ENCODE measurements around the gene MDGA2. TPM values are rescaled to one million over a fixed set of nuclear protein-coding genes. Genes with fewer than 3 reads are reported as not detected.

The MDGA2 gene
- total RNA-seq, 4 donors from 2014 or later = 0.16 TPM; not detected in 3

DNA sequence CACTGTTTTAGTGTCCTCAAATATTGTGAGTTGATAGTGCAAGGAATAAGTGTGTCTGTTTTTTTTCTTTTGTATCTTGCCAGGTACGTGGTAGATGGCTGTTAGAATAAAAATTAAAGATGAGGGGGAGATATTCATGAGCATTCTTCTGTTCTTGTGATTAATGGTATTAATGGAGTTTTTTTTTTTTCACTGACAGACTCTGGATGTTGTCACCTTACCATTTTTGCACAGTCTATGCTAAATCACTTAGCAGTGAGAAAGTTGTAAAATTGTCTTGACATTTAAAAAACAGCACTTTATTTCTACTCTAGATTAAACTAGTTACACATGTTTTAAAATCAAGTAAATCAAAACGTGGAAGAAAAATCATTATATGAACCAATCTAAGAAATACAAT, 204.3 kb downstream of the MDGA2 start:
- no peak for ATAC-seq (ENCODE audit: low FRiP score)
- no peak for DNase-seq (ENCODE audit: low spot score)
- TF ChIP-seq, protein P1, sequence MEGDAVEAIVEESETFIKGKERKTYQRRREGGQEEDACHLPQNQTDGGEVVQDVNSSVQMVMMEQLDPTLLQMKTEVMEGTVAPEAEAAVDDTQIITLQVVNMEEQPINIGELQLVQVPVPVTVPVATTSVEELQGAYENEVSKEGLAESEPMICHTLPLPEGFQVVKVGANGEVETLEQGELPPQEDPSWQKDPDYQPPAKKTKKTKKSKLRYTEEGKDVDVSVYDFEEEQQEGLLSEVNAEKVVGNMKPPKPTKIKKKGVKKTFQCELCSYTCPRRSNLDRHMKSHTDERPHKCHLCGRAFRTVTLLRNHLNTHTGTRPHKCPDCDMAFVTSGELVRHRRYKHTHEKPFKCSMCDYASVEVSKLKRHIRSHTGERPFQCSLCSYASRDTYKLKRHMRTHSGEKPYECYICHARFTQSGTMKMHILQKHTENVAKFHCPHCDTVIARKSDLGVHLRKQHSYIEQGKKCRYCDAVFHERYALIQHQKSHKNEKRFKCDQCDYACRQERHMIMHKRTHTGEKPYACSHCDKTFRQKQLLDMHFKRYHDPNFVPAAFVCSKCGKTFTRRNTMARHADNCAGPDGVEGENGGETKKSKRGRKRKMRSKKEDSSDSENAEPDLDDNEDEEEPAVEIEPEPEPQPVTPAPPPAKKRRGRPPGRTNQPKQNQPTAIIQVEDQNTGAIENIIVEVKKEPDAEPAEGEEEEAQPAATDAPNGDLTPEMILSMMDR (IDR thresholded peaks at IDR 0.05) = no peak

DNA sequence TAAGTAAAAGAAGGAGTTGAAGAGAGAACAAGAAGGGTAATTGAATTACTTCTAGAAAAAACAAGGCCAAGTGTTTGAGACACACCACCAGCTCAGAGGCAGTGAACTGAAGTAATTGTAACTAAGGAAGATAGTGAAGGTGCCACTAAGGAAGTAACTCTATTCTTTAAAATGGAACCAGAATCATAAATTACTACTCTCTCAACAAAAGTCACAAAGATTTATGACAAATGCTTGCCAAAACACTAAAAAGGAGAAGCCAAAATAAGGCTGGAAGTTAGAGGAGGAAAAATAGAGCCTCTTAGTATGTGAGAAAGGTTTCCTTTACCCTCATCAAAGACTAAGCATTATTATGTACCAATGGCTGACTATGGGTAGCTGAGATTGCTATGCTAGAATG, 208.5 kb downstream of the MDGA2 start:
- DNase-seq (ENCODE audit: low spot score) (no peak), ATAC-seq (ENCODE audit: low FRiP score) (no peak)
- TF ChIP-seq, protein P1 (IDR thresholded peaks at IDR 0.05) = no peak

DNA sequence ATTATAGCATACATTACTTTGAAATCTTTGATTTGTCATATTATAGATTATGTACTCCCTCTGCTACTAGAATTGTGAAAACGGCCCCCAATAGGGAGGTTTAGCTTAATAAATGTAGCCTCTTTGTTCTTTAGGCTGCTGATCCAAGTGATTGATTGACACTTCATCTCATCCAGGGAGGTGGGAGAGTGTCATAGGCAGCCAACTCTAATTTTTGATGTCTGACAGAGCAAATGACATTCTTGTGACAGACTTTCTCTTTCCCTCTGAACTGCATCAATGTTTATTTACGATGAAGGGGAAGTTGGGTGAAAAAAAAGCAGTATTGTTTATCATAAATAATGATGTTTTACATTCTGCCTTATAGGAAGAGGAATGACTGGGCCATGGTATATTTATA, 221.4 kb downstream of the MDGA2 start:
- DNase-seq (ENCODE audit: low spot score) (no peak), ATAC-seq (ENCODE audit: low FRiP score) (no peak)
- TF ChIP-seq, protein P1 (IDR thresholded peaks at IDR 0.05) = no peak

DNA sequence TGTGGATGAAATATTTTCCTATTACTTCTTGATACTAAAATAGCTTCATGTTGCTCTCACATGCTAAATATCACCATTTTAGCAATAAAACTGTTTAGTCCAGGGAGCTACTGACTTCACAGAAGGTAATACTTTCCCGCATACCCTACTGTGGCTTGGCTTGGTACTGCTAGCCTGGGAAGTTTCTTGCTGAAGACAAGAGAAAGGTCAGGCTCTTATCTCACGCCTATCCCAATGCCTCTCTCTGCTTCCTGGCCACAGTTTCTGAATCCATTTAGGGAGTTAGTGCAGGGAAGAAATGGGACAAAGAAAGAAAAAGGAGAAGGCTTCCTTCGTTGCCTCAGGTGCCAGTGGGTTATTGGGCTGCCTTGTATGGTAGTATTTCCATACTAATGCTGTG, 228.3 kb downstream of the MDGA2 start:
- ATAC-seq (ENCODE audit: low FRiP score) (no peak), DNase-seq (ENCODE audit: low spot score) (no peak)
- TF ChIP-seq, protein P1 (IDR thresholded peaks at IDR 0.05) = no peak

DNA sequence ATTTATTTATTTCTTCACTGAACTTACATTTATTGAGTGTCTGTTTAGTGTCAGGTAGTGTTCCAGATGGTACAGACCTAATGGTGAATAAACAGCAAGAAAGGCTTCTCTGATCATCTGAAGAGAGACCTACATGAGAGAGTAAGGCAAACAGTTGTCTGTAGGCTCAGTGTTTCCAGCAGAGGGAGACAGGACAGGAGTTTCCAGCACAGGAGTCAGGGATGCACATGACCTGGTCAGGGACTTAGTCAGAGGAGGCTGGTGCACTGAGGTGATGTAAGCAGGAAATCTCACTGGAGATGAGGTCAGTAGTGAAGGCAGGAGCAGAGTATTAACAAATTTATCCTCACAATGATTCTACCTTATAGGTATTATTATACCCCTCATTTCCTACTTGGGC, 233.2 kb downstream of the MDGA2 start:
- TF ChIP-seq, protein P1 (IDR thresholded peaks at IDR 0.05) = no peak
- DNase-seq (ENCODE audit: low spot score) (no peak), ATAC-seq (ENCODE audit: low FRiP score) (no peak)

DNA sequence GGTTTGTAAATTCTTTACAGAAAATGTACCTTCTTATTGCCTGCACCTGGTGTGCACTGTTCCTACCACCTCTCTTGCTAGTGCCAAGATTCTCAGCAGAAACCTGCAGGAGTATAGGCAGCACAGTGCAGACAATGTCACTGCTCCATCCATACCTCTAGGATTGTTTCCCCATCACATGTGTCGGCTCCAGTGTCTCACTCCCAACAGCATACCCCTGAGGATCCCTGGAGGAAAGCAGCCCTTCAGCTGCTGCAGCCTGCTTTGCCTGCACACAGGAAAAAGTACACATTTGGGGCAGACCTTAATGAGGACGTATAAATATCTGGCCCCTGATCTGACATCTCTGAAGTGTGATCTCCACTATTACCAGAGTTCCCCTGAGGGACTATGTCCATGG, 235.5 kb downstream of the MDGA2 start:
- no peak for ATAC-seq (ENCODE audit: low FRiP score)
- TF ChIP-seq, protein P1 (IDR thresholded peaks at IDR 0.05) = no peak
- DNase-seq (ENCODE audit: low spot score) = no peak

DNA sequence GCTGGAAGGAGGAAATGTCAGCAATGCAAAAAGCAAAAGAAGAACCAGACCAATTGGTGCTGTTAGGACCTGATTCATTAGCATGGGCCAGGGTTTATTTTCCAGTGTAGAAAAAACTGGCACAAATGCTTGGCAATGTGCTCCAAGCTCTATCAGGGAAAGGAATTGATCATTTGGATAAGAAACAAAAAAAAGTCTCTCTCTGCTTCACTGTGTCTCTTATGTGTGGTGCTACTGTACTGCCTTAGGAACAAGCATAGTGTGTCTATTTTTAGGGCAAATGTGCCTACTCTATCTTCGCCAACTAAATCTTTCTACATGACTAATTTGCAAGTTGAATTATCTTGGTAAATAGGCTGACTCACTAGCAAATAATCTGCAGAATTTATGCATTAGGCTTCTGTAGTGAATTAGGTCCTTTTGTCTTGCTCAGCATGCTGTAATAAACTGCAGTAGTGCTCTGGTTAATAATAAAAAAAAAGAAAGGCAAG, 236.7 kb downstream of the MDGA2 start:
- ATAC-seq (ENCODE audit: low FRiP score) (no peak), DNase-seq (ENCODE audit: low spot score) (no peak)
- TF ChIP-seq, protein P1 (IDR thresholded peaks at IDR 0.05) = no peak

Data from omental fat pad (tissue), 4 donors.